Stimulated activated CD4-positive, alpha-beta T cell treated with anti-CD3 and anti-CD28 coated beads, Interleukin-1b, Interleukin-23, amount 100 ng/mL, for 1 hour (primary cell): ENCODE measurements around the gene VLDLR.
"Not testable (repeated sequence)": the region's sequence is repeated elsewhere in the genome, so short reads cannot be mapped to it uniquely, and the experiment has no call there.

Source experiments
- DNase-seq, 2 donors: peaks; one replicate each; pipeline ENCODE4 v3.0.0-alpha.2; 2020; ENCODE audit warnings: low read depth in 2 of 2

The VLDLR gene

DNA sequence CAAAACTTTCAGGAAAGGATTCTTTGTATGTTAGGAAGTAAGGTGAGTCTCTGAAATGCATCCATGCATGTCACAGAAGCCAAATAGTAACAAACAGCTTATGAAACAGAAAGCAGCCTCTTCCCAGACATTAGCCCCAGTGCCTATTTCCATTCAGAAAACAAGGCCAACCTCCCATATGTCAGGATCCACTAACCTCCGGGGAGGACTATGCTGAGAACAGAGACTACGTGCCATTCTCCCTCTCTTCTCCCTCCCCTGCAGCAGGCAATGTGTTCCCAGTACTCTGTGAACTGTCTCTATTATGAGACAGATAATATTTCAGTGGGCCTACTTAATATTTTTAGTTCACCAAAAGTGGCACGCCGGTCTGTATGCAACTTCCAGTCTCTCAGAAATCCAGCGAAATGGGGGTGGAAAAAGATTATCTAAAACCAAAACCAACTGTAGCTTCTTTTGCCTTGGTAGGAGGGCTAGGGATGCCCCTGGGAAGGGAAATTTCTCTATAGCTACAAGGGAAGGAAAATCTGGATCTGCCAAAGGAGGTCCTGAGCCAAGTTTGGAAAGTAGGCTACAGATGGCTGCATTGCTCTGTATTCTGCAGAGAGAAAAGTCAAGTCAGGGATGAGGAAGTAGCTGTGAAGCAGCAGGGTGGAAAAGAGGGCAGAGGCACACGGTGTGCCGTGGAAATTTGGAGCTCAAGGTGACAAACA is 42.0 kb downstream of the VLDLR start:
- no peak for DNase-seq

DNA sequence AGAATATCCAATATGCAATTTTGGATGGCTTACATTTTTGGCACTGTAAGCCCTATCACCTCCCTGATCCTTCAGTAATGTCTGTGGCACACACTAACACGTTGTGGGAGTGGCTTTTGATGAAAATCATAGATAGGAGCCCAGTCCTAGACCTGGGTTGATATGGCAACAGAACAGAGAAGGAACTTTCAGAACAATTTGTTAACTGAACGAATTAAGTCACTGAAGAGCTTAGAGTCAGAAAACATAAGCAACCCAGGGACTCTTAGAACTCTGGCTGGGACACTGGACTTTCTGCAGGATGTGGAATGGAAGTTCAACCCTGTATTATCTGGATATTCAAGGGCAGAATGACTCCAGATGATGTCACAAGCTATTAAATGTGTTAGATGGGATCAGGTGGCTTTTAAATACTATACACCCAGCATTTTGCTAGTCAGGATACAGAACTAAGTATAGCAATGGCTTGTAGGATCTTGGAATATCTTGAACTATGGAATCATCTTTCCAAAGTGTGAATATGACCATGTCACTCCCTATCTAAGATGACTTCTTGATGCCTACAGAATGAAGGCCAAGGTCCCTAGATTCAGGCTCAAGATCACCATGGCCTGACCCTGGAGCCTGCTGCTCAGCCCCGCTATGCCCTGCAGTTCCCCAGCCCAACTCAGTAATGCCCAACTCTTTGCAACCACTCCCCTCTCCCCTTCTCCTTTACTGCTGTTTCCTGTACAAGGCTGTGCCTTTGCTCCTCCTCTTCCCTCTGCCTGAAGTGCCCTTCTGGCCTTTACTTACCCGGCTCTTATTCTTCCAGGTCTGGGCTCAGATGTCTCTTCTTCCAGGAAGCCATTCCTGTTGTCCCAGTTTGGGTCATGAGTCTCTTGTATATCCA is 42.8 kb downstream of the VLDLR start:
- DNase-seq: no peak

DNA sequence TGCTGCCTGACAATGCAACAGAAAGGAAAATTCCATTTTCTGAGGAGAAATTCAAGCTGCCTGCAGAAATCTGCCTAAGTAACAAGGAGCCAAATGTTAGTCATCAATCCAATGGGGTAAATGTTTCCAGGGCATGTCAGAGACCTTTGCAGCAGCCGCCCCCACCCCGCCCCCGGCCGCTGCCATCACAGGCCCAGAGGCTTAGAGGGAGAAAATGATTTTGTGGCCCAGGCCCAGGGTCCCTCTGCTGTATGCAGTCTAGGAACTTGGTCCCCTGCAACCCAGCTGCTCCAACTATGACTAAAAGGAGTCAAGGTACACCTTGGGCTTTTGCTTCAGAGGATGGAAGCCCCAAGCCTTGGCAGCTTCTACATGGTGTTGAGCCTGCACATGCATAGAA is 45.0 kb downstream of the VLDLR start:
- DNase-seq: no peak

DNA sequence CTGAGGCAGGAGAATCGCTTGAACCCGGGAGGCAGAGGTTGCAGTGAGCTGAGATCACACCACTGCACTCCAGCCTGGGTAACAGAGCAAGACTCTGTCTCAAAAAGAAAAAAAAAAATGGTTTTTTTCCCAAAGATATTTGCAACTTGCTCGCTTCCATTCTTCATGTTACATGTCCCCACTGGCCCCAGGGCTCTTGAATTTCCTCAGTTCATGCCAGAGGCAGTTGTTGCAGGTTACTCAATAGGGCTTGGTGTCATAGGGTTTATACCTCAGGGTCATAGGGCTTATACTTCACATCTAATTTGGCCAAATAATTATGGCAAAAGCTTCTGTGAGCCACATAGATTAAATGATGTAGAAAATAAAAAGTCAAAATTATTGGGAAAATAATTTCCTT is 51.6 kb downstream of the VLDLR start:
- no peak for DNase-seq

DNA sequence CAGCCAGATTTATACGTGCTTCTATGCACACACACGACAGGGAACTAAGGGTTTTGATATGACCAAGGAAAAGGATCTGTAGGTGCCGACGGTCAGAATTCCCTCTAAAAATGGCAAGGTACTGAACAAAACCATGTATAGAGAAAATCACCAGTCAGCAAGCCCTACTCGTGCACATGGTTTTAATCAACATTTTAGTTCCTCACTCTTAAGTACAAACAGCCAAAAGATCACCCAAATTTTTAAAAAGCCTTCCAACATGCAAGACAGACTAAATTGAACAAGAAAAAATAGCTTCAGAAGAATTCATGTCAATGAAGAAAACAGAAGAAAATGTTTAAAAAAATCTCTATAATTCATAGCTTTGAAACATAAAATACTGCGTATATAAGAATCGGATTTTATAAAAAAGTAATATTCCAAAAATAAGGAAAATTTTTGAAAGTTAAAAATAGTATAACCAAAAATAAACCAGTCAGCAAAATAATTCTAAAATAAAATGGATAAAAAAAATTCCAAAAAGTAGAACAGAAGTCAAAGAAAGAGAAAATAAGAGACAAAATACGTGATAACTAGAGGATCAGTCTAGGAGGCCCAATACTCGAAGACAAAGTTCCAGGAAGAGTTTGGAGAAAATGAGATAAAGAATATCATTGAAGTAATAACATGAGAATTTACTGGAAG is 52.7 kb downstream of the VLDLR start:
- no peak for DNase-seq

DNA sequence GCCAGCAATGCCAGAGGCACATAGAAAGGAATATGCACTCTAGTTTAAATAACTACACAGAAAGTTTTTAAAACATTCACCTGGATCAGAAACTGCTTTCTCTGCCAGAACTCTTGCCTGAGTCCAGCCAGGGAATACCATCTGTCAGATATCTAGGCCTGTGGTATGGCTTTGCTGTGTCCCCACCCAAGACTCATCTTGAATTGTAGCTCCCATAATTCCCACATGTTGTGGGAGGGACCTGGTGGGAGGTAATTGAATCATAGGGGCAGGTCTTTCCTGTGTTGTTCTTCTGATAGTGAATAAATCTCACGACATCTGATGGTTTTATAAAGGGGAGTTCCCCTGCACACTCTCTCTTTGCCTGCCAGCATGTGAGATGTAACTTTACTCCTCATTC is 54.2 kb downstream of the VLDLR start:
- no peak for DNase-seq

DNA sequence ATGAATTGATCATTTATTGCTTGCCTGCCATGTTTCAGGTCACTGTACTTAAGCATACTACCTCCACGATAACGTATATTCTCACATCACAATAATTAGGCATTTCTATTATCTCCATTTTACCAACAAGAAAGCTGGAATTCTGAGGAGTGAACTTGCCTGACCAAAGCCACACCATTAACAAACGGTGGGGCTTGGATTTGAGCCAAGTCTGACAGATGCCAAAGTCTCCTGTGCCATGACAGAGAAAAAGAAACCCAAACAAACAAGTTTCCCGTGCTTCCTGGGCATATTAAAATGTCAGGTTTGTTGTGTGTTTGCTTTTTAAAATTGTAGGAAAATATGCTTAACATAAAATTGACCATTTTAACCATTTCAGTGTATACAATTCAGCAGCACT is 54.9 kb downstream of the VLDLR start:
- DNase-seq: no peak

DNA sequence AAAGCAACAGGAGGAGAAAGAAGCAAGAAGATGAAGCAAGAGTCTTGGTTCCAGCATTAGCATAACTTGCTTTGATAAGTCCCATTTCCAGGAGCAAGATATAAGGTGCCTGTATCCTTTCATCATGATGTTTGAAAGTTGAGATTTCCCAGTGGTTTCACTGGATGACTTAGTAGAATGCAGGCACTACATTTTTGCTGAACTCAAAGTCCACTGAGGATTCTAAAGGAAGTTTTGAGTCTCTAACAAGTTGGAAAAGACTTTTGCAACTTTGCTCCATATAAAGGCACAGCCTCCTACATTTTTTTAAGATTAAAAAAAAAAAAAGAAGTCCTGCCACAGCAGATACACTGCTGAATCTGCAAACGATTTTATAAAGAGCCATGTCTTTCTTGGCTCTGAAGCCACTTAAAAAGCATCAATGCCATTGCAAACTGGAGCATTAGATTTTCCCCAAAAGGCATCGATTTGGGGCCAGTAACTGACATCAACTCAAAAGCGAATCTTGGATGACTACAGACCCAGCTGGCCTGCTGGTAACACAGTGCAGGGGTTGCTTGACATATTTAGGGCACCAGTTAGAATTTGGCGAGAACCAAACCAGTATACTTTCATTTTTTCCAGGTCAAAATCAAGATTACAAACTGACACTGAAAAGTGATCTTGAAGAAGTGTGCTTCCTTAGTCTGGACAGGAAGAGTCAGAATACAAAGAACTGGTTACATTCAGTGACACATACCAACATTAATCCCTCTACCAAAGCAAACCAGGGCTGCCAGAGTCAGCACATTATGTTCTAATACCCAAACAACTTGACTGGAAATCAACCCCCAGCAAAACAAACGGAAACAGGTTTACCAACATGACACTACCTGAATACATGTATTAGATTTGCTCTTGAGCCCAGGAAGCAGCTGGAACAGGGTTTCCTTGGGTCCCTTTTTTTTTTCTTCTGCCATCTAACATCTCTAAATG is 56.6 kb downstream of the VLDLR start:
- DNase-seq: no peak

DNA sequence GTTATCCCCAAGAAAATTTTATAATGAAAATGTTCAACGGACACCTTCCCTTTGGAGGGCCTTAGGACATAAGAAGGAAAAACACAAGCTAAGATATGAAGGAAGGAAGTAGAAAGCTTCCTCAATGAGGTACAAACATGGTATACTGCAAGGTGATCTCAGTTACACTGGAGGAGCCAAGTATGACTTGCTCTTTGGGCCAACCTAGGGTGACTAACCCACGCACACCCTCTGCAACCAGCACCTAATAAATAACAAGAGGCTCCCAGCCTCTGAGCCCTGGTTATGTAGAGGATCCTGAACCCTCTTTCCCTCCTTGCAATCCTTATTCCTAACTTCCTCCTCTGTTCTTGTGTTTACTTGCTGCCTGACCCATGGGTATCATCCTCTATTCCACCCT is 57.4 kb downstream of the VLDLR start:
- no peak for DNase-seq

DNA sequence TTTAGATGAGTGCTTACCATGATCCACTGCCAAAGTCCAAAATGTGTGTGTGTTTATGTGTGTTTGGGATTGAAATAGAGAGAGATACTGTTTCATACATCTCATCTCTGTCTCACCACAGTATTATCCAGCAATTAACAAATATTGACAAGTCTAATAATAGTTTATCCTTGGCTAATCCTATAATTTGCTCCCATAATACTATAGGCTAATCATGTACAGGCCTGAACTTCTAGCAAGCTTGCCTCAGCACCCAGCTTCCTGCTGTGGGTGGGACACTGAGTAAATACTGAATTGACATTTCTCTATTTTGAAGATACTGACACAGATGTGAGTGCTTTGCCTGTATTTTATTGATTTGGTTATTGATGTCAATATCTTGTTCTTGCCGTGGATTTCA is 60.4 kb downstream of the VLDLR start:
- DNase-seq: no peak

DNA sequence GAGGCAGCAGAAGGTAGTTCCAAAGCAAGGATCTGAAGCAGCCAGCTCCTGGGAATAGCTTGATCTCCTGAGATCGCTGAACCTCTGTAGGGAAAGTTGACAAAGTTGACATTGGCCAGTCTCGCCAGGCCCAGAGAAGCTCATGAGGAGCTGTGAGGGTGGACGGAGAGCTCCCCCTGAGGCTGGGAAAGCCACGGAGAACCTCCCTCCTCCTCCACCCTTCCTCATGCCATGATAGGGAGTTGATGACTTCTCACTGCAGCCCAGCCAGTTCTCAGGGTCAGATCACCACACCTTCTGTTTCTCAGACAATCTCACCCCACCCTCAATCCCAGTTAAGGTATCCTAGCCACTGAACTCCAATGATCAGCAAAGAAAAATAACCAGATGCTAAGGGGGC is 65.3 kb downstream of the VLDLR start:
- DNase-seq: no peak

DNA sequence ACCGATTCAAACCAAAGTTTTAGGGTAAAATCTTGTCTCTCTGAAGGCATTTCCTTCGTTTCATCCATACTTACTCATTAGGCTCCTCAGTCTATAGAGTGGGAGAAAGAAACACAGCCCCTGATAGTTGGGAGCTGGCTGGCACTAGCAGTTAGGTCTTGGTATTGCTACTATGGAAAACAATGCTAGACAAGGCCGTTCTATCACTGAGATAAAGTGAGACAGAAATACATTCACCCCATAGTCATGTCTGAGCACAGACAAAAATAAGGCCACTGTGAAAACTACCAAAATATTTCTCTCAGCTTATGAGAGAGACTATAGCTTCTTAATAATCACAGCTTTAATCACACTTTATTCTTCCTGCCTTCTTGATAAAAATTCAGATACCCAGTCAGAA is 67.0 kb downstream of the VLDLR start:
- DNase-seq: no peak

DNA sequence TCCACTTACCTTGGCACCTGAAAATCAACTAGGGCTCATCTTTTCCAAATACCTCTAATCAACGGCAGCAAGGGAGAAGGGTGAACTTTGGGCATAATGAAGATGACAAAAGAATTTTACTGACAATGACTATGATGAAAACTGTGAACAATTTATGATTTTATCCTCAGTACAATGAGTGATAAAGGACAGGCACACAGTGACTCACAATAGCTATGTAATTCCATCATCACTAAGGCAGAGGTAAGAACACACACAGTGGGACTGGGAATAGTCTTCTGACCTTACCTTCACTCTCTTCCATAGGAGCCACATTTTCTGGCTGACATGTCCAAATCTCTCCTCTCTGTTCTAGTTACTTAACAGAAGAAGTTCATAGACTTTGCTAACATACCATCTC is 69.6 kb downstream of the VLDLR start:
- no peak for DNase-seq

DNA sequence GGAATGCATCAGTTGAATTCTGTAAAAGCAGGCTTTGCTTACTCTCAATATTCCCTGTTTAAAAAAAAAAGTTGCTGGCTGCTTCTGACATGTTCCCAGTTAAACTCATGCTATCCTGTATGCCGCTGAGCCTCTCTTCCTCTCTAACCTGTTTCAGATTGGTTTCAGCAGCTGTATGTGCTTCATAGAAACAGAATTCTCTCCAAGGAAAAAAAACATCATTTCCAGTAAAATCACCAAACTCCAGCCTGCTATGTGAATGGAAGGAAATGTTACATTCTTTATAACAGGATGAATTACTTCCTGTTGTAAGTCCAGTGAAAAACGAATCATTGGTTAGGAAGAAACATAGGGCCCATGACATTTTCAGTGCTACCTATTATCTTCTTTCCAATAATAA is 70.0 kb downstream of the VLDLR start:
- no peak for DNase-seq

DNA sequence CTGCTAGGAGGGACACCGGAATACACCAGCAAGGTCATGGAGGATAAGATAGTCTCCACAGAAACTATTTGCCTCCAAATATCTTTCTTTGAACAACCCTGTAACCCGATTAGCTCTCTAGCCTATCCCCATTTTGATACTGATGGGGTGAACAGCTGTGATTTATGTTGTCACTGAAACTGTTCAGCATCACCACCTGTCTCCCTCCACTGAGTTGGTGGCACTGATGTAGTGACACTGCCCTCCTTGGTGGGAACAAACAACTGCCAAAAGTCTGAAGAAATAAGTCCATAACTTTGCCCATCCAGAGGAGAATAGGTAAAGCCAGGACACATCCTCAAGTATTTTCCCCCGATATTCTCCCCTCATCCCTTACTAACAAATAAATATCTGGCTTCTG is 71.5 kb downstream of the VLDLR start:
- DNase-seq: no peak

DNA sequence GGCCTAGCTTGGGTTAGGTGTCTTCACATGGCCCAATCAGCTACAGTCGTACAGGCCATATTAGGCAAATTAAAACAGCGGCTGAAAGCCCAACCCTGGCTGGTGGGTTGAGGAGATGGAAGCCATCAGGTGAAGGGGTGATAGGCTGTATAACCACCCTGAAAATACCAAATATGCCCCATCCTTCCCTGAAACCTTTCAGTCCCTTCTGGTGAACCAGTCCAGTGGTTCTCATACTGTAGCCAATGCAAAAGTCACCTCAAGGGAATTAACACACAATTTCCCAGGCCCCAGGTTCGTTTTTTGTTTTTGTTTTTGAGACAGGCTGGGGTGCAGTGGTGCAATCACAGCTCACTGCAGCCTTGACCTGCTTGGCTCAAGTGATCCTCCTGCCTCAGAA is 75.9 kb downstream of the VLDLR start:
- DNase-seq: no peak

DNA sequence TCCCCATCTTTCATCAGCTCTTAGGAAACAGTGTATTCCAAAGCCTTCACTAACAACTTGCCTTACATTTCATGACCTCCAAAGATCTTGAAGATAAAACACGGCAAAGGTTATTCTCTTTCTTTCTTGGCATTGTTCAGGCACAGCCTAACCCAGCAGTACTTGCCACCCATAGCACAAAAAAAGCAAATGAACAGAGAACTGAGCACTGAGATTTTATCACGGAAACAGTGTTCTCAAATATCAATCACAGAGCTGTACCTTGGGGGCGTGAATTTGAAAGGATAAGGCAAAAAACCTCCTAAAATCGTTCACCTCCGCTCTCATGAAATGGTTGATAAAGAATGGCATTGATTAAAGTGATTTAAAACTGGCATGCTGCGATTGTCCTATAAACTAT is 78.8 kb downstream of the VLDLR start:
- no peak for DNase-seq

DNA sequence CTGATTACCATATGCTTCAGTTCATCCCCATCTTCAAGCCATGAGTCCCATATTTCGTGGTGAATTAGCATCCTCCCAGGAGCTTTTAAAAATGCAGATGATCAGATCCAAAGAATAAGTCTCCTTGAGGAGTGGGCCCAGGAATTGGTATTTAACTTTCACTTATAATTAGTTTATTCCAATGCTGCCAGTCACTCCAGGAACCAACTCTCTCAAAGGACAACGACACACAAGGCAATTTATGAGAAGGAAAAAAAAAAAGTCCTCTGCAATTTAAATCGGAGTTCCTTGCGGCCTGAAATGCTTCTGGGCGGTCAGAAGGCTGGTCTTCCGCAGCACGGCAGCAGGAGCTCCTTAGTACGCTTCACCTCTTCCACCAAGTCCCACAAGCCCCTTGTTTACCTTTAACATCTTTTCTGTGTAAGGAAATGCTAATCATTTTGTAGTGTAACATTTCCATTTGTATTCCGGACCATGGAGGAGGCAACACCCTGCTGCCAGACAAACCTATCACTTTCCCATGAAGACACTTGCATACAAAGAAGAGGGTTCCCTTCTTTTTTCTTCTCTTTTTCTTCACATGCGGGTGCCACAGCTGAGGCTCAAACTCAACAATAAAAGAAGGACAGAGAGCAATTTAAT is 79.4 kb downstream of the VLDLR start:
- DNase-seq: no peak

DNA sequence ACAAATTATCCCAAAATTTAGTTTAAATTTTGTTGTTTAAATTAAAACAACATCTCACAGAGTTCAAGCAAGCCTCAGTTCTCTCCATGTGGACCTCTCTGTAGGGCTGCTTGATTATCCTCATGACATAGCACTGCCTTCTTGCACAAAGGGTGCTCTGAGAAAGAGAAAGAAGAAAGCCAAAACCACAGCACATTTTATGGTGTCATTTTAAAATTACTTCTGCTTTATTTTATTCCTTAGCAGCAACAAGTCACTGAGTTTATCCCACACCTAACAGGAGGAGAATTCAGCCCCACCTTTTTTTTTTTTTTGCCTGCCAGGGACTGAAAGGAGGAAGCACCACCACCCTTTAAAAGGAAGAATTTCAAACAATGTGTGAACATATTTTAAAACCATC is 82.9 kb downstream of the VLDLR start:
- DNase-seq: no peak

DNA sequence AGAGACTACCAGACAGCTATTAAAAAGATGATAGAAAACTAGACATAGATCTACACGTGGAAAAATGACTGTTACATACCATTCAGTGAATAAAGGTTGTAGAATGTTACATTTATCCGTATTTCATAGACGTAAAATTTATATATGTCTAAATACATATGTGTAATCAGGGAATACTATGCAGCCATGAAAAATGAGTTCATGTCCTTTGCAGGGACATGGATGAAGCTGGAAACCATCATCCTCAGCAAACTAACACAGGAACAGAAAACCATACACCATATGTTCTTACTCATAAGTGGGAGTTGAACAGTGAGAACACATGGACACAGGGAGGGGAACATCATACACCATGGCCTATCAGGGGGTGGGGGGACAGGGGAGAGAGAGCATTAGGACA is 85.7 kb downstream of the VLDLR start:
- not testable (repeated sequence) for DNase-seq
